Activated T-cell treated with anti-CD3 and anti-CD28 coated beads for 24 hours (primary cell): ENCODE results near the gene GOLGA1.

Experiments
- DNase-seq: peaks from one replicate; pipeline ENCODE4 v3.0.0-alpha.2; 2020; ENCODE audit warnings: low read depth

Gene GOLGA1

DNA sequence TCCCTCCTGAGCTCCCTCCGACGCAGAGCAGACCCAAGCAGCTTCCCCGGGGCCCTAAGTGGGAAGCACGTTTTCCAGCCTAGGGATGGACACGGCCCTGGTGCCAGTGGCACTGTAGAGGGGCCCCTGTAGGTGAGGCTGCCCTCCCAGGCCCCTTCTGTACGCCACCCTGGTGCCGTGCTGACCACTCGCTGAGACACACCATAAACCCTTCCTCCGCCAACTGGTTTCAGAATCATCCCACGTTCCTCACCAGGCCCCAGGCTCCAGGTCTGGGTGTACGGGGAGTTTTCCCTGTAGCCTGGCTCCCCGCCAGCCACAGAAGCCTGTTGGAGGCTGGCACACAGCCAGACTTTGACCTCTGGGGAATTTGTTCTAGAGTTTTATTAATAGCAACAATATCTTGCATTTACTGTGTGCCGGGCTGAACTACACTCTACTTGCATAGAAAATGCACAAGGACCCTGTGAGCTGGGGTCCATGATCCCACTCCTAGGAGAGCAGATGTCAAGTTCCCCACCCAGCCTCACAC is 105.8 kb downstream of the GOLGA1 start:
- DNase-seq, result no peak

DNA sequence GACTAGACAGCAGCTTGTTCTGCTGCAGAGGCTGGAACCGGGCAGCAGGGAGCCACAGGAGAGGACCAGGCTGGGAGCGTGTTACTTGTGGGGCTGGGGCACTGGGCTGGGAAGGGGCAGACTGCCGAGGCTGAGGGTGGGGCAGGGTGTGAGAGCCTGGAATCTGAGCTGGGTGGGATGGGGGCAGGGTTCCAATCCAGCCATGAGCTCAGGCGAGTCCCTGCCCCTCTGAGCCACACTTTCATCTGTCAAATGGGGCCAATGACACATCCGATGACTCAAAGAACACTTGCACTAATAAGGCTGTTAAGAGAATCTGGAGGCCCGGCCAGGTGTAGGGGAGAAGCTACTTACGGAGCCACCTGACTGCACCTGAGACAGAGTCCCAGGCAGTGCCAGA is 106.3 kb downstream of the GOLGA1 start:
- no peak for DNase-seq

DNA sequence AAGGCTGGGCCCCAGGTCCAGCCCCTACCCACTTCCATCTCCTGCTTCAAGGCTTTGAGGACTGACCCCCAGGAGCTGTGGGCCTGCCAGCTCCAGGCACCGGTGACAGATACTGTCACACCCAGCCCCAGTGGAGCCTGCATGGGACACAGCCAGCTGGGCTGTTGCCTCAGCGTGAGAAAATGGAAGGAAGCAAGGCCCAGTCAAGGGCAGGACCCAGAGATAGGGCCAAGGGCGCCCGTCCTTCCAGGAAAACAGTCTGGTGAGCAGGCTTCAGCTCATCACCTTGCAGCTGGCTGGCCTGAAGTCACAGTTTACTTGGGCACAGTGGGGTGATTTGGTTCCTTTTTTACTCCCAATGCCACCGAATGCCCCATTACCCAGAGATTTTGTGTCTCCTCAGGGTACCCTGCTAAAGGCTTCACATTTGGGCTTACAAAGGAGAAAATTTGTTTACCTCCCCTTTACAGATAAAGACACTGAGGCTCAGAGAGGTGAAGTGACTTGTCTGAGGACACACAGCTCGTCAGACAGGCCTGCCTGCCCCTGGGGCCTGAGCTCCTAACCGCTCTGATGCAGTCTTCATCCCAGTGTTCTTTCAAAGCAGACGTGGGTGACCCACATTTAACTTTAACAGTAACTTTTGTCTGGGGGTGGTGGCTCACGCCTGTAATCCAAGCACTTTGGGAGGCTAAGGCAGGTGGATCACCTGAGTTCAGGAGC is 109.1 kb downstream of the GOLGA1 start:
- DNase-seq, result no peak

GRCh38 chr9:124830593-124830992 is 110.3 kb downstream of the GOLGA1 start:
- no peak for DNase-seq

DNA sequence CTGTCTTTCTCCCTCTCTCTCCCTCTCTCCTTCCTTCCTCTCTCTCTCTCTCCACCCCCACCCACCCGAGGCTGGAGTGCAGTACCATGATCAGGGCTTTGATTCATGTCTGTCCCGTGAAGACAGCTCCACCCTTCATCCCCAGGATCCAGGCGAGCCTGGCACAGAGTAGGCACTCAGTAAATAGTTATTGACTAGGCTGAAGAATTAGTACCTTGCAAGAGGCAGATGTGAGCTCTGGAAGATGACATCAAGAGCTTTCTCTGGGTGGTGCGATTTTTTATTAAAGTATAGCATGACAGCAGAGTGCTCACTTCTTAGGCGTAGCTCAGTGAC is 111.6 kb downstream of the GOLGA1 start:
- no peak for DNase-seq

DNA sequence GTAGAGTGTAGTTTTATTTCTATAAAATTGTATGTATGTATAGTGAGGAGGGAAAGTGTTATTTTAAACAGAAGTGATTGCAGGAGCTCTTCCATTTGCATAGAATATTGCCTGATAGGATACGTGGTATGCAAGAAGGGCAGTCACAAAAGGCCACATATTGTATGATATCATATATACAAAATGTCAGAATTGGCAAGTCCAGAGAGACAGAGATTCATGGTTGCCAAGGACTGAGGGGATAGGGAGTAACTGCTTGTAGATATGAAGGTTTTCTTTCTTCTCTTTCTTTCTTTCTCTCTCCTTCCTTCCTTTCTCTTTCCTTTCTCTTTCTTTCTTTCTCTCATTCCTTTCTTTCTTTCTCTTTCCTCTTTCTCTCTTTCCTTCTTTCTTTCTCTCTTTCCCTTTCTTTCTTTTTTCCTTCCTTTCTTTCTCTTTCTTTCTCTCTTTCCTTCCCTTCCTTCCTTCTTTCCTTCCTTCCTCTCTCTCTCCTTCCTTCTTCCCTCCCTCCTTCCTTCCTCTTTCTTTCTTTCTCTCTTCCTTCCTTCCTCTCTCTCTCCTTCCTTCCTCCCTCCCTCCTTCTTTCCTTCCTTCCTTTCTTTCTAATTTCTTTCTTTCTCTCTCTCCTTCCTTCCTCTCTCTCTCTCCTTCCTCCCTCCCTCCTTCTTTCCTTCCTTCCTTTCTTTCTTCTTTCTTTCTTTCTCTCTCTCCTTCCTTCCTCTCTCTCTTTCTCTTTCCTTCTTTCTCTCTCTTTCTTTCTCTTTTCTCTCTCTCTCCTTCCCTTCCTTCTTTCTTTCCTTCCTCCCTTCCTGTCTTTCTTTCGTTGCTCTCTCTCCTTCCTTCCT is 112.2 kb downstream of the GOLGA1 start:
- no peak for DNase-seq
